Naive thymus-derived CD4-positive, alpha-beta T cell (primary cell): ENCODE measurements around the gene CDC42SE2. TPM values are rescaled to one million over a fixed set of nuclear protein-coding genes. Genes with fewer than 3 reads are reported as not detected.
A peak's percentile ranks its signal among the peaks of the same experiment; 100 is the strongest.

Experiments
- ATAC-seq: fragments of 150-1000 bp; cut with Tn5 transposase; 2 replicates; pipeline ENCODE4 v1.10.0; 2021; ENCODE audit warnings: mild to moderate bottlenecking, moderate library complexity
- CTCF ChIA-PET: fragments of 350-600 bp; sonication (Branson Sonifier 250); formaldehyde crosslinking; loops from one replicate; lab custom pipeline; 2021; ENCODE audit warnings: antibody characterized with exemption; lab: Charles Lee
- POLR2A ChIA-PET: fragments of 350-600 bp; sonication (Branson Sonifier 250); formaldehyde crosslinking; loops from one replicate; lab custom pipeline; 2021; ENCODE audit warnings: antibody characterized with exemption, inconsistent platforms; lab: Charles Lee
- DNase-seq, 9 donors: peaks; one replicate each; pipeline versions ENCODE4 v3.0.0 to v3.0.0-alpha.2; 2020 to 2022; ENCODE audit warnings: mixed read lengths in 1 of 9
- H3K27ac ChIP-seq: one replicate; pipeline ENCODE4 v1.7.0; 2013; ENCODE audit warnings: mild to moderate bottlenecking, low read depth, low read length, moderate library complexity
- H3K27me3 ChIP-seq, 2 donors: one replicate each; pipeline ENCODE4 v1.7.0; 2013; ENCODE audit warnings: low read length in 2 of 2, mild to moderate bottlenecking in 2 of 2, moderate library complexity in 2 of 2; ENCODE audit not compliant: control insufficient read depth in 2 of 2, insufficient read depth in 2 of 2
- H3K36me3 ChIP-seq, 3 experiments: 1 replicate in 2 of 3; 2 replicates in 1 of 3; pipeline ENCODE4 v1.7.0; 2013; ENCODE audit warnings: low read length in 3 of 3, mild to moderate bottlenecking in 3 of 3, moderate library complexity in 1 of 3; ENCODE audit not compliant: insufficient read depth in 3 of 3, control insufficient read depth in 2 of 3
- H3K4me1 ChIP-seq, 2 donors: one replicate each; pipeline ENCODE4 v1.7.0; 2013; ENCODE audit warnings: low read length in 2 of 2, mild to moderate bottlenecking in 2 of 2, moderate library complexity in 1 of 2; ENCODE audit not compliant: control insufficient read depth in 2 of 2, insufficient read depth in 2 of 2
- H3K4me3 ChIP-seq: 2 replicates; pipeline ENCODE4 v1.7.0; 2013; ENCODE audit warnings: mild to moderate bottlenecking, low read length
- H3K9me3 ChIP-seq, 3 experiments: 1 replicate in 2 of 3; 2 replicates in 1 of 3; pipeline ENCODE4 v1.7.0; 2013; ENCODE audit warnings: low read length in 3 of 3; ENCODE audit not compliant: control insufficient read depth in 2 of 3
- H3K27ac Mint-ChIP-seq, 9 donors: one replicate each; pipeline ENCODE4 v1.8.0; 2020 to 2022; ENCODE audit warnings: mixed read lengths in 9 of 9, mild to moderate bottlenecking in 8 of 9, moderate library complexity in 5 of 9, inconsistent platforms in 2 of 9
- H3K27me3 Mint-ChIP-seq, 5 donors: one replicate each; pipeline ENCODE4 v1.8.0; 2021 to 2022; ENCODE audit warnings: mixed read lengths in 5 of 5, mild to moderate bottlenecking in 1 of 5
- H3K36me3 Mint-ChIP-seq, 5 donors: one replicate each; pipeline ENCODE4 v1.8.0; 2020 to 2022; ENCODE audit warnings: mixed read lengths in 5 of 5, mild to moderate bottlenecking in 3 of 5, inconsistent platforms in 1 of 5
- H3K4me1 Mint-ChIP-seq, 7 donors: one replicate each; pipeline ENCODE4 v1.8.0; 2020 to 2022; ENCODE audit warnings: mixed read lengths in 7 of 7, mild to moderate bottlenecking in 3 of 7, inconsistent platforms in 1 of 7
- H3K4me3 Mint-ChIP-seq, 10 donors: one replicate each; pipeline ENCODE4 v1.8.0; 2020 to 2022; ENCODE audit warnings: mild to moderate bottlenecking in 10 of 10, mixed read lengths in 10 of 10, moderate library complexity in 6 of 10, inconsistent platforms in 2 of 10
- H3K9me3 Mint-ChIP-seq, 11 donors: one replicate each; pipeline ENCODE4 v1.8.0; 2020 to 2022; ENCODE audit warnings: mixed read lengths in 11 of 11, mild to moderate bottlenecking in 4 of 11, inconsistent platforms in 1 of 11, moderate library complexity in 1 of 11
- intact Hi-C, 2 donors: fragments of 100-400 bp; cut with micrococcal nuclease; formaldehyde crosslinking; loops; one replicate each; pipeline ENCODE4 v1.15.1; 2023
- polyA plus RNA-seq, 2 donors: library from polyadenylated mRNA; unstranded; fragments of 300-500 nt; fragmentation: Illumina TruSeq; gene quantifications; one replicate each; pipeline ENCODE4 v1.2.3, GENCODE V29; 2021
- total RNA-seq, 6 experiments: library from RNA in 5 of 6; stranded (reverse) in 5 of 6; gene quantifications; 1 replicate in 5 of 6; 2 replicates in 1 of 6; pipeline ENCODE4 v1.2.3 and lab custom pipeline; 2021 to 2026

CDC42SE2 gene
- total and polyA plus RNA-seq, 7 experiments from 2014 or later, result 143 to 482 (median 244) TPM

GRCh38 chr5:131431794-131432193, 167.9 kb downstream of the CDC42SE2 start:
- CTCF ChIA-PET, result no interaction called here
- DNase-seq, result no peak

GRCh38 chr5:131433109-131433508, 169.3 kb downstream of the CDC42SE2 start:
- CTCF ChIA-PET, result no interaction called here

More at GRCh38 chr5:131431794-131432193, 167.9 kb downstream of the CDC42SE2 start:
- H3K4me3 ChIP-seq, result no peak overlapping the region
- ATAC-seq, result no peak
- H3K4me1 Mint-ChIP-seq, result peaks cover 4 to 31% (median 14%) of the 10 kb centered on the region in 7 donors
- H3K4me3 Mint-ChIP-seq, result no peak overlapping the region
- peak overlapping the region in 7 of 9 donors; percentile 22 to 73 (median 52) for H3K27ac Mint-ChIP-seq
- no peaks in the 10 kb centered on the region for H3K4me1 ChIP-seq
- no peaks in the 10 kb centered on the region for H3K27me3 Mint-ChIP-seq
- intact Hi-C loops, result no loop called here
- peaks cover 14 to 73% (median 41%) of the 10 kb centered on the region in 5 donors for H3K36me3 Mint-ChIP-seq
- no peak overlapping the region for H3K27ac ChIP-seq
- H3K27me3 ChIP-seq, result no peaks in the 10 kb centered on the region
- H3K9me3 Mint-ChIP-seq, result no peaks in the 10 kb centered on the region
- peaks cover 22 to 83% (median 23%) of the 10 kb centered on the region in 3 experiments for H3K36me3 ChIP-seq
- no peaks in the 10 kb centered on the region for H3K9me3 ChIP-seq
- POLR2A ChIA-PET, result interaction anchor here (0.6 kb wide), 1 partner anchor 210 kb away, joined by 3 read pairs; no protein-coding TSS in a partner anchor

GRCh38 chr5:131436081-131436480, 172.2 kb downstream of the CDC42SE2 start:
- Mint-ChIP-seq H3K4me3 (no peak overlapping the region), H3K27me3 (no peaks in the 10 kb centered on the region), H3K27ac (peak overlapping the region in 8 of 9 donors; percentile 1 to 84 (median 50)), H3K36me3 (peaks cover 15 to 76% (median 42%) of the 10 kb centered on the region in 5 donors), H3K4me1 (peaks cover 5 to 38% (median 24%) of the 10 kb centered on the region in 7 donors), H3K9me3 (no peaks in the 10 kb centered on the region)
- no peaks in the 10 kb centered on the region for H3K4me1 ChIP-seq
- POLR2A ChIA-PET, result no interaction called here
- peaks cover 23 to 83% (median 38%) of the 10 kb centered on the region in 3 experiments for H3K36me3 ChIP-seq
- intact Hi-C loops, result loop anchor here in 1 of 2 donors (1.0 to 2.0 kb wide), 2 partner anchors 8 to 23 kb away; no protein-coding TSS in a partner anchor
- H3K9me3 ChIP-seq, result no peaks in the 10 kb centered on the region
- CTCF ChIA-PET, result no interaction called here
- H3K4me3 ChIP-seq, result no peak overlapping the region
- H3K27ac ChIP-seq, result peak overlapping the region; percentile 40
- ATAC-seq (no peak), DNase-seq (no peak)
- no peaks in the 10 kb centered on the region for H3K27me3 ChIP-seq

More at GRCh38 chr5:131433109-131433508, 169.3 kb downstream of the CDC42SE2 start:
- H3K36me3 ChIP-seq, result peaks cover 23 to 84% (median 33%) of the 10 kb centered on the region in 3 experiments
- peaks cover 14 to 79% (median 45%) of the 10 kb centered on the region in 5 donors for H3K36me3 Mint-ChIP-seq
- H3K4me3 ChIP-seq, result no peak overlapping the region
- H3K27ac ChIP-seq, result no peak overlapping the region
- H3K27ac Mint-ChIP-seq, result peak overlapping the region in 8 of 9 donors; percentile 65 to 89 (median 72)
- no peaks in the 10 kb centered on the region for H3K4me1 ChIP-seq
- intact Hi-C loops, result no loop called here
- H3K4me3 Mint-ChIP-seq, result peak overlapping the region in 1 of 10 donors; percentile 20
- H3K27me3 Mint-ChIP-seq, result no peaks in the 10 kb centered on the region
- DNase-seq (no peak), ATAC-seq (no peak)
- no peaks in the 10 kb centered on the region for H3K9me3 Mint-ChIP-seq
- no peaks in the 10 kb centered on the region for H3K9me3 ChIP-seq
- no peaks in the 10 kb centered on the region for H3K27me3 ChIP-seq
- H3K4me1 Mint-ChIP-seq, result peaks cover 4 to 40% (median 20%) of the 10 kb centered on the region in 7 donors
- POLR2A ChIA-PET, result no interaction called here

GRCh38 chr5:131441184-131441583, 177.3 kb downstream of the CDC42SE2 start:
- Histone ChIP-seq H3K27ac (no peak overlapping the region), H3K27me3 (no peaks in the 10 kb centered on the region), H3K36me3 (peaks cover 14 to 87% (median 37%) of the 10 kb centered on the region in 3 experiments), H3K4me1 (no peaks in the 10 kb centered on the region), H3K4me3 (no peak overlapping the region), H3K9me3 (no peaks in the 10 kb centered on the region)
- H3K4me1 Mint-ChIP-seq, result peaks cover 4 to 52% (median 35%) of the 10 kb centered on the region in 7 donors
- H3K36me3 Mint-ChIP-seq, result peaks cover 15 to 63% (median 46%) of the 10 kb centered on the region in 5 donors
- intact Hi-C loops, result loop anchor here in 1 of 2 donors (5.0 to 10.0 kb wide), 2 partner anchors 36 to 354 kb away; partner anchors contain the start of gene FNIP1
- H3K27me3 Mint-ChIP-seq, result no peaks in the 10 kb centered on the region
- CTCF ChIA-PET, result interaction anchor here (1.2 kb wide), 1 partner anchor 148 kb away, joined by 6 read pairs; no protein-coding TSS in a partner anchor
- no peaks in the 10 kb centered on the region for H3K9me3 Mint-ChIP-seq
- no peak for DNase-seq
- no peak for ATAC-seq
- H3K27ac Mint-ChIP-seq, result peak overlapping the region in 7 of 9 donors; percentile 39 to 80 (median 60)
- H3K4me3 Mint-ChIP-seq, result peak overlapping the region in 1 of 10 donors; percentile 30
- POLR2A ChIA-PET, result interaction anchor here (0.5 to 0.6 kb wide), 2 partner anchors 17 to 271 kb away, joined by 3 to 4 read pairs; no protein-coding TSS in a partner anchor

Other genes starting within 250 kb of the CDC42SE2 start
- 100 to 1,000 TPM; 172 to 319 (median 233) TPM for gene HINT1, start 98.8 kb upstream of the CDC42SE2 start, total RNA-seq
- gene HINT1, start 98.8 kb upstream of the CDC42SE2 start, polyA plus RNA-seq, result 100 to 1,000 TPM; 336 to 376 TPM
- 10 to 100 TPM in 4 of 5 experiments, 1 to 10 TPM in 1; 8.2 to 18.8 (median 16.3) TPM for gene LYRM7, start 93.1 kb upstream of the CDC42SE2 start, total RNA-seq
- gene LYRM7, start 93.1 kb upstream of the CDC42SE2 start, polyA plus RNA-seq, result 10 to 100 TPM in 1 of 2 donors, 1 to 10 TPM in 1; 3.6 to 11.8 TPM